ENCODE results near the gene POFUT1.

The POFUT1 gene

DNA sequence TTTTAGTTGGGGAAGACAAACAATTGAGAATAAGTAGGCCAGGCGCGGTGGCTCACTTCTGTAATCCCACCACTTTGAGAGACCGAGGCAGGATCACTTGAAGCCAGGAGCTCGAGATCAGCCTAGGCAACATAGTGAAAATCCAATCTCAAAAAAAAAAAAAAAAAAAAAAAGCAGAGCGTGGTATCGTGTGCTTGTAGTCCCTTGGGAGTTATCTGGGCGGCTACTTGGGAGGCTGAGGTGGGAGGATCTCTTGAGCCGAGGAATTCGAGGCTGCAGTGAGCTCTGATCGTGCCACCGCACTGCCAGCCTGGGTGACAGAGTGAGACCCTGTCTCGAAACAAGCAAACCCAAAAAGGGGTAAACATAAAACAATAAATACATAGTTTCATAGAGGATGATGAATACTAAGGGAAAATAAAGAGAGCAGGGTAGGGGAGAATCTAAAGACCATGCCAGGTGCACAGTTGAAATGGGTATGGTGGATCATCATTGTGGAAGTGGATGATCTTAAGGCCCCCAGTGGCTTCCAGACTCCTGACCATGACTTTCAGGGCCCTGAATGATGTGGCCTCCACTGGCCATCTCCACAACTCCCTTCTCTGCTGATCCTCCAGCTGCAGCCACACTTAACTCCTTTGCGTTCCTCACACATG, 947 bp downstream of the POFUT1 start:
- no peak for DNase-seq

- DNase-seq = no peak
Measured at GRCh38 chr20:32209850-32210605, 2.3 kb downstream of the POFUT1 start.

GRCh38 chr20:32213870-32214269, 6.2 kb downstream of the POFUT1 start:
- DNase-seq = no peak

DNA sequence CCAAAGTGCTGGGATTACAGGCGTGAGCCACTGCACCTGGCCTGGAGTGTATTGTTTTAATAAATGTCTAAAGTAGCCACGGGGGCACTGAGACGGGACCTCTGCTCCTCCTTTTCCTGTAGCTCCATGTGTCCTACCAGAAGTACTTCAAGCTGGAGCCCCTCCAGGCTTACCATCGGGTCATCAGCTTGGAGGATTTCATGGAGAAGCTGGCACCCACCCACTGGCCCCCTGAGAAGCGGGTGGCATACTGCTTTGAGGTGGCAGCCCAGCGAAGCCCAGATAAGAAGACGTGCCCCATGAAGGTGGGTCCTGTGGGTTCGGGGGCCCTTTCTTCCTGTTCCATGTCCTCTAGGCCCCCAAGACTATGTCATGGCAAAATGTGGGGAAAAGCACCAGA, 7.5 kb downstream of the POFUT1 start:
- DNase-seq = no peak

- DNase-seq = no peak
Measured at GRCh38 chr20:32215729-32216128, 8.0 kb downstream of the POFUT1 start.

DNA sequence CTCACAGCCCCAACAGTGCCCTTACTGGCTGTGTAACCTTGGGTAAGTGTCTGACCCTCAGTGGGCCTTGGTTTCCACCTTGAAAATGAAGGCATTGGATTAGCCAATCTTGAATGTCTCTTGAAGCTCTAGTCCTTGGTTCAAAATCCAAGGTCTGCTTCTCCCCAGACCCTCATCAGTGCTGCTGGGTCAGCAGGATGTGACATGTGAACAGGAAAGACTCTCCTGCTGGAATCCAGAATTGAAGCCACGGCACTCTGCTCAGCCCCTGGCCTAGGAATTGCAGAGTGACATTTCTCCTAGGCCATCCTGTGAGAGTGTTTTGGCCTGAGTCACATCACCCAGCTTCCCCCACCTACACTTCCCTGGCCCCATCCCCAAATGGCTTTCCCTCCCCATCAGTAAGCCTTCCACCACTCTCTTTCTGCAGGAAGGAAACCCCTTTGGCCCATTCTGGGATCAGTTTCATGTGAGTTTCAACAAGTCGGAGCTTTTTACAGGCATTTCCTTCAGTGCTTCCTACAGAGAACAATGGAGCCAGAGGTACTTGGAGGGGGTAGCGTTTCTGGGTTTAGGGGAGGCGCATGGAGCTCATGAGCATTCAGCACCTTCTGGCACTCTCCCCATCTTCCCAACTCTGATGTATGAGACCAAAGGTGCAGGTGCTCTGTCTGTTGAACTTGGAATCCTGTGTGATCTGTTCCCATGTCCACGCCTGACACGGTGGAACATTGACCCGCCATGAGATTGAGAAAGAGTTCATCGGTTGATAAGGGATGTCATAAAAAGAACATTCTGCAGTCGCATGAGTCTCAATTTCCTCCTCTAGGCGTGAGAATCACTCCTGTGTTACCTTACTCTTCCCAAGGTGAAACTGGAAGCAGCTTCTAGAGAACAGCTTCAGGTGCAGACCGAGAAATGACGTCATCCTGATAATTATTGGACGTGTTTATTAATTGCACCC, 8.8 kb downstream of the POFUT1 start:
- no peak for DNase-seq

DNA sequence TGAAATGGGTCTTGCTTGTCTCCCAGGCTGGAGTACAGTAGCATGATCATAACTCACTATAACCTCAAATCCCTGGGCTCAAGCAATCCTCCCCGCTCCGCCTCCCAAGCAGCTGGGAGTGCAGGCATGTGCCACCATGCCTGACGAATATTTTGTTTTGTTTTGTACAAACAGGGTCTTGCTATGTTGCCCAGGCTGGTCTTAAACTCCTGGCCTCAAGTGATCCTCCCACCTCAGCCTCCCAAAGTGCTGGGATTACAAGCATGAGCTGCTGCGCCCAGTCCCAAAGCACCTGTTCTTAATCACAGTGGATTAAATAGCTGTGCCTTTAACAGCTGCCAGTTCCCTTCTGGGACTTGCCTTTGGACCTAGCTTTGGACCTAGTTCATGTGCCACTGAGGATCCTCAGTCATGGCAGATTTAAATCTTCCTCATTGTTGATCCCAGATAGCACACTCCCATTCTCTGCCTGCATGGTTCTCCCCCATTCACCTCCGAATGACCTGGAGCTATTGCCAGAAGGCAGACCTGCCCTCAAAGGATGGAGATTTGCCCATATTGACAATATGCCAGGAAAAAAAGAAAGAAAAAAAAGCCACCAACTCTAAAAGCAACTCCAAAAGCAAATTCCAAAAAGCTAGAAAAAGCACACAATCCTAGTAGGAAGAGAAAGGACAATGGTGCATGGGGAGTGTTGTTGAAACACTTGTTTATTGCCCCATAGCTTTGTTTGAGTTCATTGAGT, 10.6 kb downstream of the POFUT1 start:
- no peak for DNase-seq

GRCh38 chr20:32224463-32224862, 16.8 kb downstream of the POFUT1 start:
- no peak for DNase-seq

- DNase-seq = no peak
Measured at GRCh38 chr20:32226391-32226790, 18.7 kb downstream of the POFUT1 start.

DNA sequence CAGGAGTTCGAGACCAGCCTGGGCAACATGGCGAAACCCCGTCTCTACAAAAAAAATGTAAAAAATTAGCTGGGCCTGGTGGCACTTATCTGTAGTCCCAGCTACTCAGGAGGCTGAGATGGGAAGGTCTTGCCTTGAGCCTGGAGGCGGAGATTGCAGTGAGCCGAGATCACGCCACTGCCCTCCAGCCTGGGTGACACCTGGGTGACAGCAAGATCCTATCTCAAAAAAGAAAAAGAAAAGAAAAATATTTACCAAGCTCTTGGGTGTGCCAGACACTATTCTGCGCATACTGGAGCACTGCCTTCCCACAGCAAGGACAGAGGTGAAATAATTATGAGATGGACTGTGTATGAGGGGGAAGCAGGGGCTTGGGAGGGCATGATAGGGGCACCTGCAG, 19.6 kb downstream of the POFUT1 start:
- no peak for DNase-seq

DNA sequence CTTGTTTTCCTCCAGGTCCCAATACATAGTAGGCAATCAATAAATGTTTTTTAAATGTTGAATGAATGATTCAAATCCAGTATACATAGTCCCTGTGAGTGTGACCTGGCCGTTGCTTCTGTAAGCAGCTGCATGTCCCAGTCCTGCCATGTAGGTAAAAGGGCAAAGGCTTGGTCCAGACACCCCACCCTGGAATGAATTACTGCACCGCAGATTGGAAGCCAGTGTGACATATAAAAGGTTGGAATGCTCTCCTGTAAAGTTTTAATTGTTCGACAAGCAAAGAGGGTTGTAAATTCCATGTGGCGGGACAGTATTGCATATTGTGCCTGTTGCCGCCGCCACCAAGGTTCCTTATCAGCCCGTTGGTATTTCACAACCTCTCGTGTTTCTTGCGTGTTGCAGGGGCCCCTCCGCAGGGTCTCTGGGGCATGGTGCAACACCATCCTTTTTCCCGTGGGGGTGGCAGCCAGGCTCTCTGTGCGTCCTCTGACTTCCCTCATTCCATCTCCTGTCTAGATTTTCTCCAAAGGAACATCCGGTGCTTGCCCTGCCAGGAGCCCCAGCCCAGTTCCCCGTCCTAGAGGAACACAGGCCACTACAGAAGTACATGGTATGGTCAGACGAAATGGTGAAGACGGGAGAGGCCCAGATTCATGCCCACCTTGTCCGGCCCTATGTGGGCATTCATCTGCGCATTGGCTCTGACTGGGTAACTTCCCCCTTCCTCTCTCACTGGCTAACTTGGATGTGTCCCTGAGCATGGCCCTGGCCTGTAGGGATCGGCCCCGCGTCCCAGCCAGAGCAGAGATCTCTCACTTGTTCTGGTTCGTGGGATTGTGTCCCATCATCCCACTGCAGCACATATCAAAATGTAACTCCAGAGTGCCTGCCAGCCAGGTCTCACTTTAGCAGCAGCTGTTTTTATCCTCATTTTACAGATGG, 20.3 kb downstream of the POFUT1 start:
- DNase-seq = no peak

DNA sequence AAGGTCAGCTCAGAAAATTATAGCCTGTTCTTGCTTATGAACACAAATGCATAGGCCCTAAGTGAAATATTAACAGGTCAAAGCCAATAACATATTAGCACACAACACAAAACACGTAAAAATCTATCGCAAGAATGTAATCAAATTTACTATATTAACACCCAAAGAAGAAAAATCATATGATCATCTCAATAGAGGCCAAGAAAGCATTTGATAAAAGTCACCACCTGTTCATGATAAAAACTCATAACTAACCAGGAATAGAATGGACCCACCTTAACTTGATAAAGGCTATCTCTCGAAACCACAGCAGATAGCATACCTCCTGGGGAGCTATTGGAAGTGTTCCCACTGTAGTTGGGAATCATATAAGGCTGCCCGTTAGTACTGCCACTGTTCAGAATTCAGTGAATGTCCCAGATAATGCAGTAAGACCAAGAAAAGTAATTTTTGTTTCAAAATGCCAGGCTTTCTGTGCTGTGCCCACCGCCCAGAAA, 21.6 kb downstream of the POFUT1 start:
- DNase-seq = no peak

- no peak for DNase-seq
Measured at GRCh38 chr20:32230707-32231106, 23.0 kb downstream of the POFUT1 start.

DNA sequence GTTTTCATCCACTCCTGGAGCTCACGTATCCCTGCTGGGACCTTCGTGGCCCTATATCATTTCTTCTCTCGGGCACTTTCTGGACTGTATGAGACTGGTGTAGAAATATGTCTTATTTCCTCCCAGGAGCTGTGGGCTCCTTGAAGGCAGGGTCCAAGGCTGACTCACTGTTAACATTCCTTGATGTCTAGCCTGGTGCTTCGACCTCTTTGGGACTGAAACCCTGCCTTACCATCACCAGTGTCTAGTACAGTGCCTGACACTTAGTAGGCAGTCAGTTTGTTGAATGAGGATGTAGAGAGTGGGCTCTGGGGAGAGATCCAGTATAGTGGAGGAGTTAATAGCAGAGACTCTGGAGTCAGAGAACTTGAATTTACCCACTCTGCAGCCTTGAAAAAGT, 23.6 kb downstream of the POFUT1 start:
- DNase-seq = no peak

DNA sequence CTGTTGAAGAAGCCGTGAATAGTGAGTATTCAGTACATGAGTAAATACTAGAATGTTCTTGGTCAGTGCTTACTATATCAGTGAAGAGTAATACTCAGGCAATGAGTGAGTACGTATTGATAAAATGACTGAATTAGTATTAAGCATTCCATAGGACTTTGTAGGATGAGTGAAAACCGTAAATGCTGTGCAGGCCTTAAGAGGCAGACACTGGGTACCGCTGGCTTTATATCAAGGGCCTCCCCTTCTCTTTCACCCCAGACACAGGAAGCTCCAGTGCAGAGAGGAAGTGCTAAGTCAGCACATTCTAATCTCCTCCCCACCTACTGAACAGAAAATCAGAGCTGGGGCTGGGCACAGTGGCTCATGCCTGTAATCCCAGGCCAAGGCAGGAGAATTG, 24.2 kb downstream of the POFUT1 start:
- DNase-seq = no peak

- no peak for DNase-seq
Measured at GRCh38 chr20:32232326-32232886, 24.7 kb downstream of the POFUT1 start.

DNA sequence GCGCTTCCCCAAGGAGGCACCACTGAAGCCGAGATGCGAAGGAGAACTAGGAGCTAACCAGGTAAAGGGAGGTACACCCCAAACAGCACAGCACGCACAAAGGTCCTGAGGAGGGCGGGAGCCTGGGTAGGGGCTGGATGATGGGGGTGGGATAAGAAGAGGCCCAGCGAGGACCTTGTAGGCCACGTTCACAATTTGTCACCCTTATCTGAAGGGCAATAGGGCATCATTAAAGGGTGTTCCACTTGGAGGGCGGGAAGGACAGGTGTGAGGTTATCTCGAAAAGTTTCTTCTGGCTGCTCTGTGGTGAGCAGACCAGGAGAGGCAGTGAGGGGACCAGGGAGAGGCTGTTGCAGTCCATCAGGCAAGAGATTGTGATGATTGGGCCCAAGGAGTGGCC, 25.6 kb downstream of the POFUT1 start:
- no peak for DNase-seq

GRCh38 chr20:32234135-32234808, 26.6 kb downstream of the POFUT1 start:
- DNase-seq = no peak

DNA sequence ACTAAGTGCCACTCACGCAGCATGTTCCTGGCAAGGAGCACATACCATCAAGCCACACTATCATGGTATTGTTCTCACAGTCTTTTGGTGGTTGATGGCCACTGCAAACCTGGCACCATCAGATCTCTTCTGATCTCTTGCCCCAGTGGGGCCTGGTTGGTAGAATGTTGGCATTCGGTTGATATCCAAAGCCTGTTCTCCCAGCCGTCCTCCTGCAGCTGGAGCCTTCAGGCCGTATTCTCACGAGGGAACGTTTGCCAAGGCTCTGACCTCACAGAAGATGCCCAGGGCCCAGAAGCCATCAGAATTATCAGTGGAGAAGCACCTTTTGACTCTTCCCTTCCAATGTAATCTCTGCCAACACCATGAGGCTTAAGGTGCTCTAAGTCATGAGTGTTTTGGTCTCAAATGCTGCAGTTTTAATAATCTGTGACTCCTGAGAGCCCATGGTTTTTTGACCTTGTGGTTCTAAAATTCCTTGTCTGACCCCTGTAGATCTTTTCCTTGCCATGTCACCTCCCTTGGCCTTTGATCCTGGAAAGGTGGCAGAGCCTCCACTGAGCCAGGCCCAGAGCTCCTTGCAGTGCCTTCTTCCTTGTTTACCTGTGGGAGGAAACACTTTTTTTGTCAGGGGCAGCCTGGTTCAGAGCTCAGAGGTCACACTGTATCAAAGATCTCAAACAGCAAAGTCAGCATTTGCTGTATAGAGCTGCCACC, 27.8 kb downstream of the POFUT1 start:
- no peak for DNase-seq

DNA sequence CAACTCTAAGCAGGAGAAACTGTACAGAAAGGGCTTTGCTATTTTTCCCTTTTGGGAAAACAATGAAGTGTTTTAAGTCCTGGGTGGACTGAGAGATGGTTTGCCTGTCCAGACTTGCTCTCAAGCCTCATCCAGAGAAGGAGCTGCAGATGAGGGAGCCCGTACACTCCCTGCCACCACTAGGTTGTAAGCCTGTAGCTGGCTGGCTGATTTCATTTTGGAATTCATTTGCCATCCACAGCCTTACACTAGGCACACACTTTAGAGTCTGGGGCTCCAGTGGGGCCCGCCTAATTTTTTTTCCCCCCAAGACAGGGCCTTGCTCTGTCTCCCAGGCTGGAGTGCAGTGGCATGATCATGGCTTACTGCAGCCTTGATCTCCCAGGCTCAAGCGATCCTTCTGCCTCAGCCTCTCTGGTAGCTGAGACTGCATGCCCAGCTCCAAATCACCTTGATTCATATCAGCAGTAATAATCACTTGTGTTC, 28.4 kb downstream of the POFUT1 start:
- no peak for DNase-seq

Data from NCI-H510A treated with DMSO at 0.1 percent for 48 hours (cell line).